ENCODE measurements around the gene ADD2.

Gene ADD2

GRCh38 chr2:70785137-70785911 is 17.3 kb upstream of the ADD2 start:
- DNase-seq (ENCODE audit: low spot score) = peak; percentile 51

- DNase-seq (ENCODE audit: low spot score) = no peak
Observed at GRCh38 chr2:70784320-70784719, 16.3 kb upstream of the ADD2 start.

GRCh38 chr2:70779911-70780545 is 12.0 kb upstream of the ADD2 start:
- DNase-seq (ENCODE audit: low spot score) = no peak

- no peak for DNase-seq (ENCODE audit: low spot score)
Observed at GRCh38 chr2:70779491-70779890, 11.5 kb upstream of the ADD2 start.

- no peak for DNase-seq (ENCODE audit: low spot score)
Observed at GRCh38 chr2:70778676-70779075, 10.7 kb upstream of the ADD2 start.

GRCh38 chr2:70777450-70777849 is 9.4 kb upstream of the ADD2 start:
- DNase-seq (ENCODE audit: low spot score) = no peak

GRCh38 chr2:70776266-70776665 is 8.3 kb upstream of the ADD2 start:
- DNase-seq (ENCODE audit: low spot score) = no peak

- no peak for DNase-seq (ENCODE audit: low spot score)
Observed at GRCh38 chr2:70775141-70775540, 7.1 kb upstream of the ADD2 start.

- no peak for DNase-seq (ENCODE audit: low spot score)
Observed at GRCh38 chr2:70772486-70773155, 4.6 kb upstream of the ADD2 start.

GRCh38 chr2:70771446-70771845 is 3.4 kb upstream of the ADD2 start:
- no peak for DNase-seq (ENCODE audit: low spot score)

- DNase-seq (ENCODE audit: low spot score) = no peak
Observed at GRCh38 chr2:70769450-70769849, 1.4 kb upstream of the ADD2 start.

- DNase-seq (ENCODE audit: low spot score) = no peak
Observed at GRCh38 chr2:70768590-70769085, 638 bp upstream of the ADD2 start.

- peak; percentile 73 for DNase-seq (ENCODE audit: low spot score)
Observed at GRCh38 chr2:70767079-70767698, 811 bp downstream of the ADD2 start.

GRCh38 chr2:70766357-70767078 is 1.5 kb downstream of the ADD2 start:
- DNase-seq (ENCODE audit: low spot score) = no peak

GRCh38 chr2:70765507-70765906 is 2.5 kb downstream of the ADD2 start:
- DNase-seq (ENCODE audit: low spot score) = no peak

GRCh38 chr2:70759446-70759845 is 8.6 kb downstream of the ADD2 start:
- DNase-seq (ENCODE audit: low spot score) = no peak

GRCh38 chr2:70757966-70758365 is 10.0 kb downstream of the ADD2 start:
- no peak for DNase-seq (ENCODE audit: low spot score)

- DNase-seq (ENCODE audit: low spot score) = no peak
Observed at GRCh38 chr2:70757360-70757759, 10.6 kb downstream of the ADD2 start.

- no peak for DNase-seq (ENCODE audit: low spot score)
Observed at GRCh38 chr2:70756128-70756527, 11.9 kb downstream of the ADD2 start.

- DNase-seq (ENCODE audit: low spot score) = no peak
Observed at GRCh38 chr2:70753902-70754301, 14.1 kb downstream of the ADD2 start.

- DNase-seq (ENCODE audit: low spot score) = no peak
Observed at GRCh38 chr2:70753031-70753430, 15.0 kb downstream of the ADD2 start.

GRCh38 chr2:70752396-70752795 is 15.6 kb downstream of the ADD2 start:
- no peak for DNase-seq (ENCODE audit: low spot score)

Measured in D341Med (cell line).